Endodermal cell (in vitro differentiated cells): ENCODE data around the gene BORCS8. TPM values are rescaled to one million over a fixed set of nuclear protein-coding genes. Genes with fewer than 3 reads are reported as not detected.

Source experiments
- DNase-seq: peaks from one replicate; pipeline ENCODE4 v3.0.0-alpha.2; 2017
- H3K27ac ChIP-seq: 2 replicates; pipeline ENCODE4 v1.5.1; 2013; ENCODE audit warnings: mild to moderate bottlenecking, low read depth, low read length, moderate library complexity
- H3K27me3 ChIP-seq: 2 replicates; pipeline ENCODE4 v1.6.1; 2013; ENCODE audit warnings: mild to moderate bottlenecking, low read length, moderate library complexity; ENCODE audit not compliant: insufficient read depth, control insufficient read depth, poor library complexity, severe bottlenecking
- H3K36me3 ChIP-seq: 2 replicates; pipeline ENCODE4 v1.7.0; 2013; ENCODE audit warnings: mild to moderate bottlenecking, low read length, moderate library complexity; ENCODE audit not compliant: control insufficient read depth, insufficient read depth
- H3K4me1 ChIP-seq: one replicate; pipeline ENCODE4 v1.7.0; 2013; ENCODE audit warnings: low read length; ENCODE audit not compliant: control insufficient read depth, insufficient read depth
- H3K4me3 ChIP-seq: 2 replicates; pipeline ENCODE4 v1.5.1; 2013; ENCODE audit warnings: mild to moderate bottlenecking, low read length, moderate library complexity
- H3K9ac ChIP-seq: 2 replicates; pipeline ENCODE4 v1.6.1; 2013; ENCODE audit warnings: mild to moderate bottlenecking, low read length, moderate library complexity; ENCODE audit not compliant: poor library complexity, severe bottlenecking; ENCODE audit errors: extremely low read depth
- H3K9me3 ChIP-seq: 2 replicates; pipeline ENCODE4 v1.6.1; 2013; ENCODE audit warnings: mild to moderate bottlenecking, low read length, moderate library complexity; ENCODE audit not compliant: control insufficient read depth
- H3K27ac Mint-ChIP-seq: 2 replicates; pipeline ENCODE4 v1.8.0; 2020; ENCODE audit warnings: mixed read lengths
- H3K27me3 Mint-ChIP-seq: 2 replicates; pipeline ENCODE4 v1.8.0; 2021; ENCODE audit warnings: mild to moderate bottlenecking, mixed read lengths; ENCODE audit not compliant: insufficient read depth
- H3K36me3 Mint-ChIP-seq: 2 replicates; pipeline ENCODE4 v1.8.0; 2020; ENCODE audit warnings: low read depth, mixed read lengths
- H3K4me1 Mint-ChIP-seq: 2 replicates; pipeline ENCODE4 v1.8.0; 2020; ENCODE audit warnings: mixed read lengths
- H3K4me3 Mint-ChIP-seq: 2 replicates; pipeline ENCODE4 v1.8.0; 2020; ENCODE audit warnings: mild to moderate bottlenecking, moderate library complexity, mixed read lengths
- H3K9me3 Mint-ChIP-seq: 2 replicates; pipeline ENCODE4 v1.8.0; 2020; ENCODE audit warnings: mild to moderate bottlenecking, mixed read lengths
- WGBS, 2 experiments: methylation state at CpG; one replicate each; pipeline versions ENCODE4 v1.1.5 to v1.1.7; 2013; ENCODE audit warnings: missing lambda C conversion rate in 2 of 2, mixed read lengths in 1 of 2; ENCODE audit not compliant: insufficient coverage in 1 of 2, insufficient read length in 1 of 2; 5-methylcytosine and 5-hydroxymethylcytosine counted together
- total RNA-seq, 2 donors: library from RNA; stranded (reverse); fragmentation: NEBNext Ultra II Directional in 1 of 2; extraction: Animal tissue kit (Norgen Biotek cat#: 25700) in 1 of 2; gene quantifications; 2 replicates in 1 of 2; 3 replicates in 1 of 2; pipeline ENCODE4 v1.2.1, GENCODE V29; 2021
- TF ChIP-seq, protein P1 (sequence below): fragments of 200-600 bp; sonication (generic); conservative IDR thresholded peaks from 2 replicates; pipeline ENCODE4 v1.5.0; 2021; ENCODE audit warnings: antibody characterized with exemption, mild to moderate bottlenecking

The BORCS8 gene
- total RNA-seq, 2 donors from 2014 or later: 22.6 to 34.3 TPM

DNA sequence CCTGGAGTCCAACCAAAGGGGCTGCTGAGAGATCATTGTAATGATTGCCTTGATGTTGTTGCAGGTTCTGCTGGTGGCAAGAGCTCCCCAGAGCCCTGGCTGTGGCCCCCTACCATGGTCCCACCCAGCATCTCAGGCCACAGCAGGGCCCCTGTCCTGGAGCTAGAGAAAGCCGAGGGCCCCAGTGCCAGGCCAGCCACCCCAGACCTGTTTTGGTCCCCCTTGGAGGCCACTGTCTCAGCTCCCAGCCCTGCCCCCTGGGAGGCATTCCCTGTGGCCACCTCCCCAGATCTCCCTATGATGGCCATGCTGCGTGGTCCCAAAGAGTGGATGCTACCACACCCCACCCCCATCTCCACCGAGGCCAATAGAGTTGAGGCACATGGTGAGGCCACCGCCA is 35.3 kb upstream of the BORCS8 start:
- Histone ChIP-seq H3K36me3 (no peaks in the 10 kb centered on the region), H3K9me3 (no peaks in the 10 kb centered on the region), H3K4me1 (no peaks in the 10 kb centered on the region), H3K9ac (no peak overlapping the region), H3K27ac (no peak overlapping the region), H3K4me3 (no peak overlapping the region), H3K27me3 (peaks cover 54% of the 10 kb centered on the region)
- Mint-ChIP-seq H3K4me3 (no peak overlapping the region), H3K27me3 (peaks cover 68% of the 10 kb centered on the region), H3K36me3 (no peaks in the 10 kb centered on the region), H3K27ac (no peak overlapping the region), H3K4me1 (no peaks in the 10 kb centered on the region), H3K9me3 (no peaks in the 10 kb centered on the region)
- no peak for DNase-seq
- WGBS, 2 experiments: 87 to 100% methylated on average over 1 to 4 of the region's 4 CpGs
- TF ChIP-seq, protein P1, sequence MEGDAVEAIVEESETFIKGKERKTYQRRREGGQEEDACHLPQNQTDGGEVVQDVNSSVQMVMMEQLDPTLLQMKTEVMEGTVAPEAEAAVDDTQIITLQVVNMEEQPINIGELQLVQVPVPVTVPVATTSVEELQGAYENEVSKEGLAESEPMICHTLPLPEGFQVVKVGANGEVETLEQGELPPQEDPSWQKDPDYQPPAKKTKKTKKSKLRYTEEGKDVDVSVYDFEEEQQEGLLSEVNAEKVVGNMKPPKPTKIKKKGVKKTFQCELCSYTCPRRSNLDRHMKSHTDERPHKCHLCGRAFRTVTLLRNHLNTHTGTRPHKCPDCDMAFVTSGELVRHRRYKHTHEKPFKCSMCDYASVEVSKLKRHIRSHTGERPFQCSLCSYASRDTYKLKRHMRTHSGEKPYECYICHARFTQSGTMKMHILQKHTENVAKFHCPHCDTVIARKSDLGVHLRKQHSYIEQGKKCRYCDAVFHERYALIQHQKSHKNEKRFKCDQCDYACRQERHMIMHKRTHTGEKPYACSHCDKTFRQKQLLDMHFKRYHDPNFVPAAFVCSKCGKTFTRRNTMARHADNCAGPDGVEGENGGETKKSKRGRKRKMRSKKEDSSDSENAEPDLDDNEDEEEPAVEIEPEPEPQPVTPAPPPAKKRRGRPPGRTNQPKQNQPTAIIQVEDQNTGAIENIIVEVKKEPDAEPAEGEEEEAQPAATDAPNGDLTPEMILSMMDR: no peak

DNA sequence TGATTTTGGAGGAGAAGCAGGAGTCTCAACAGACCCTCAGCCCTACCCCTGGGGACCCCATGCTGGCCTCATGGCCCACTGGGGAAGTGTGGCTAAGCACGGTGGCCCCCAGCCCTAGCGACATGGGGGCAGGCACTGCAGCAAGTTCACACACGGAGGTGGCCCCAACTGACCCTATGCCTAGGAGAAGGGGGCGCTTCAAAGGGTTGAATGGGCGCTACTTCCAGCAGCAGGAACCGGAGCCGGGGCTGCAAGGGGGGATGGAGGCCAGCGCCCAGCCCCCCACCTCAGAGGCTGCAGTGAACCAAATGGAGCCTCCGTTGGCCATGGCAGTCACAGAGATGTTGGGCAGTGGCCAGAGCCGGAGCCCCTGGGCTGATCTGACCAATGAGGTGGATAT is 34.7 kb upstream of the BORCS8 start:
- no peak overlapping the region for H3K27ac ChIP-seq
- H3K36me3 ChIP-seq: no peaks in the 10 kb centered on the region
- H3K9ac ChIP-seq: no peak overlapping the region
- no peaks in the 10 kb centered on the region for H3K4me1 ChIP-seq
- Mint-ChIP-seq H3K36me3 (no peaks in the 10 kb centered on the region), H3K27me3 (peaks cover 67% of the 10 kb centered on the region), H3K27ac (no peak overlapping the region), H3K4me3 (no peak overlapping the region), H3K9me3 (no peaks in the 10 kb centered on the region), H3K4me1 (no peaks in the 10 kb centered on the region)
- TF ChIP-seq, protein P1: no peak
- DNase-seq: no peak
- H3K9me3 ChIP-seq: no peaks in the 10 kb centered on the region
- H3K4me3 ChIP-seq: no peak overlapping the region
- peaks cover 54% of the 10 kb centered on the region for H3K27me3 ChIP-seq
- WGBS, 2 experiments: 82 to 84% methylated on average over 6 to 10 of the region's 10 CpGs

DNA sequence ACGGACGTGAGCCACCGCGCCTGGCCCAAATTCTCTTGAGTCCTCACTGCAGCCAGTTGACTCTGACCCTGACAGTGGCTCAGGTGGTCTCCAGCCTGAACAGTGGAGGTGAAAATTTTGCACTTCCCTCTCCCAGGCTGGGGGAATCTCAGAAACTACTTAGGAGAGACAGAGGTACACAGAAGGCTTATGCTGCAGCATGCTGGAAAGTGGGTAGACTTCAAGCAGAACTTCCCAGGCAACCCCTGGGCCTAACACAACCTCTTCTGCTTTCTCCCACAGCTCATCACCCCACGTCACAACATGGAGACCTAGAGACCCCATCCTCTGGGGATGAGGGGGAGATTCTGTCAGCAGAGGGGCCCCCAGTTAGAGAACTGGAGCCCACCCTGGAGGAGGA is 34.3 kb upstream of the BORCS8 start:
- no peak overlapping the region for H3K9ac ChIP-seq
- no peak overlapping the region for H3K4me3 ChIP-seq
- no peak for DNase-seq
- TF ChIP-seq, protein P1: no peak
- no peaks in the 10 kb centered on the region for H3K4me1 ChIP-seq
- peaks cover 54% of the 10 kb centered on the region for H3K27me3 ChIP-seq
- Mint-ChIP-seq H3K27me3 (peaks cover 64% of the 10 kb centered on the region), H3K9me3 (no peaks in the 10 kb centered on the region), H3K4me1 (no peaks in the 10 kb centered on the region), H3K27ac (no peak overlapping the region), H3K36me3 (no peaks in the 10 kb centered on the region), H3K4me3 (no peak overlapping the region)
- no peaks in the 10 kb centered on the region for H3K9me3 ChIP-seq
- H3K36me3 ChIP-seq: no peaks in the 10 kb centered on the region
- H3K27ac ChIP-seq: no peak overlapping the region
- WGBS, 2 experiments: 88 to 93% methylated on average over 4 to 5 of the region's 5 CpGs
